ENCODE measurements around the gene TBKBP1.

DNA sequence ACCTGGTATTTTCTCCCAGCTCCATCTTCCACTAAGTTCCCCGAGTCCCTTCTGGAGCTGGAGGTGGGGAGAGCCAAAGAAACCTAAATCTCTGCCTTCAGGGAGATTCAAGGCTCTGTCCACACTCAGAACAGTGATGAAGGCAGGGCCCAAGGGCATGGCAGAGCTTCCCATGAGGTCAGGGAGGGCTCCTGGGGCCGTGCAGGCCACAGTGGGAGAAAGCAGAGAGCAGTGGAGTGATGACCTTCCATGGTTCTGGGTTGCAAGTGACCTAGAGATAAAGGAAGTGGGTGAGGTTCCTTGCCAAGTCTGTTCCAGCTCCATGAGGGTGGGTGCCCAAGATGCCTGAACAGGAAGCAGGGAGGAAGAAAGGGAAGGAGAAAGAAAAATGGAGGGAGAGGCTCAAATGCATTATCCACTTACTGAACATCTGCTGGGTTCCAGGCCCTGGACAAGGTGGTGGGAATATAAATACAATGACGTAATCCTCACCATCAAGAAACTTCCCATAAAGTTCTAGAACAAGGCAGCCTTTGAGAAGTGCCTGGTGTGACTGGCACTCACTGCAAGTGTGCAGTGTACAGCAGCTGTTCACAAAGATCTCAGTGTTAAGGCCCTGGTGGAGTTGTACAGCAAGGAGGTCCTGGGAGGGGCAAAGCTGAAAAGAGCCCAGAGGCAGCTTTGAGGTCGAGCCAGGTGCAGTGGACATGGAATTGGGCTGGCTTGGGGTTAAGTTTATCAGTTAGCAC is 13.3 kb downstream of the TBKBP1 start:
- TF ChIP-seq, protein P1, sequence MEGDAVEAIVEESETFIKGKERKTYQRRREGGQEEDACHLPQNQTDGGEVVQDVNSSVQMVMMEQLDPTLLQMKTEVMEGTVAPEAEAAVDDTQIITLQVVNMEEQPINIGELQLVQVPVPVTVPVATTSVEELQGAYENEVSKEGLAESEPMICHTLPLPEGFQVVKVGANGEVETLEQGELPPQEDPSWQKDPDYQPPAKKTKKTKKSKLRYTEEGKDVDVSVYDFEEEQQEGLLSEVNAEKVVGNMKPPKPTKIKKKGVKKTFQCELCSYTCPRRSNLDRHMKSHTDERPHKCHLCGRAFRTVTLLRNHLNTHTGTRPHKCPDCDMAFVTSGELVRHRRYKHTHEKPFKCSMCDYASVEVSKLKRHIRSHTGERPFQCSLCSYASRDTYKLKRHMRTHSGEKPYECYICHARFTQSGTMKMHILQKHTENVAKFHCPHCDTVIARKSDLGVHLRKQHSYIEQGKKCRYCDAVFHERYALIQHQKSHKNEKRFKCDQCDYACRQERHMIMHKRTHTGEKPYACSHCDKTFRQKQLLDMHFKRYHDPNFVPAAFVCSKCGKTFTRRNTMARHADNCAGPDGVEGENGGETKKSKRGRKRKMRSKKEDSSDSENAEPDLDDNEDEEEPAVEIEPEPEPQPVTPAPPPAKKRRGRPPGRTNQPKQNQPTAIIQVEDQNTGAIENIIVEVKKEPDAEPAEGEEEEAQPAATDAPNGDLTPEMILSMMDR (IDR thresholded peaks at IDR 0.05; ENCODE audit: low read depth, low read length, missing input control) = no peak
- no peak for TF ChIP-seq GABPA (IDR thresholded peaks at IDR 0.05 in 1 of 2, conservative IDR thresholded peaks at IDR 0.05 in 1 of 2)
- no peak for TF ChIP-seq YY1 (IDR thresholded peaks at IDR 0.05)
- no peak for TF ChIP-seq TAF1 (conservative IDR thresholded peaks at IDR 0.05)
- no peak for TF ChIP-seq SP1 (IDR thresholded peaks at IDR 0.05)
- TF ChIP-seq JUND (IDR thresholded peaks at IDR 0.05) = no peak
- TF ChIP-seq, protein P2, sequence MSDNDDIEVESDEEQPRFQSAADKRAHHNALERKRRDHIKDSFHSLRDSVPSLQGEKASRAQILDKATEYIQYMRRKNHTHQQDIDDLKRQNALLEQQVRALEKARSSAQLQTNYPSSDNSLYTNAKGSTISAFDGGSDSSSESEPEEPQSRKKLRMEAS (IDR thresholded peaks at IDR 0.05) = no peak
- TF ChIP-seq RXRA (IDR thresholded peaks at IDR 0.05) = no peak
- TF ChIP-seq RAD21 (IDR thresholded peaks at IDR 0.05) = no peak
- TF ChIP-seq, protein P3, sequence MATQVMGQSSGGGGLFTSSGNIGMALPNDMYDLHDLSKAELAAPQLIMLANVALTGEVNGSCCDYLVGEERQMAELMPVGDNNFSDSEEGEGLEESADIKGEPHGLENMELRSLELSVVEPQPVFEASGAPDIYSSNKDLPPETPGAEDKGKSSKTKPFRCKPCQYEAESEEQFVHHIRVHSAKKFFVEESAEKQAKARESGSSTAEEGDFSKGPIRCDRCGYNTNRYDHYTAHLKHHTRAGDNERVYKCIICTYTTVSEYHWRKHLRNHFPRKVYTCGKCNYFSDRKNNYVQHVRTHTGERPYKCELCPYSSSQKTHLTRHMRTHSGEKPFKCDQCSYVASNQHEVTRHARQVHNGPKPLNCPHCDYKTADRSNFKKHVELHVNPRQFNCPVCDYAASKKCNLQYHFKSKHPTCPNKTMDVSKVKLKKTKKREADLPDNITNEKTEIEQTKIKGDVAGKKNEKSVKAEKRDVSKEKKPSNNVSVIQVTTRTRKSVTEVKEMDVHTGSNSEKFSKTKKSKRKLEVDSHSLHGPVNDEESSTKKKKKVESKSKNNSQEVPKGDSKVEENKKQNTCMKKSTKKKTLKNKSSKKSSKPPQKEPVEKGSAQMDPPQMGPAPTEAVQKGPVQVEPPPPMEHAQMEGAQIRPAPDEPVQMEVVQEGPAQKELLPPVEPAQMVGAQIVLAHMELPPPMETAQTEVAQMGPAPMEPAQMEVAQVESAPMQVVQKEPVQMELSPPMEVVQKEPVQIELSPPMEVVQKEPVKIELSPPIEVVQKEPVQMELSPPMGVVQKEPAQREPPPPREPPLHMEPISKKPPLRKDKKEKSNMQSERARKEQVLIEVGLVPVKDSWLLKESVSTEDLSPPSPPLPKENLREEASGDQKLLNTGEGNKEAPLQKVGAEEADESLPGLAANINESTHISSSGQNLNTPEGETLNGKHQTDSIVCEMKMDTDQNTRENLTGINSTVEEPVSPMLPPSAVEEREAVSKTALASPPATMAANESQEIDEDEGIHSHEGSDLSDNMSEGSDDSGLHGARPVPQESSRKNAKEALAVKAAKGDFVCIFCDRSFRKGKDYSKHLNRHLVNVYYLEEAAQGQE (IDR thresholded peaks at IDR 0.05) = no peak
- TF ChIP-seq FOXA1 (IDR thresholded peaks at IDR 0.05) = no peak
- TF ChIP-seq, protein P4, sequence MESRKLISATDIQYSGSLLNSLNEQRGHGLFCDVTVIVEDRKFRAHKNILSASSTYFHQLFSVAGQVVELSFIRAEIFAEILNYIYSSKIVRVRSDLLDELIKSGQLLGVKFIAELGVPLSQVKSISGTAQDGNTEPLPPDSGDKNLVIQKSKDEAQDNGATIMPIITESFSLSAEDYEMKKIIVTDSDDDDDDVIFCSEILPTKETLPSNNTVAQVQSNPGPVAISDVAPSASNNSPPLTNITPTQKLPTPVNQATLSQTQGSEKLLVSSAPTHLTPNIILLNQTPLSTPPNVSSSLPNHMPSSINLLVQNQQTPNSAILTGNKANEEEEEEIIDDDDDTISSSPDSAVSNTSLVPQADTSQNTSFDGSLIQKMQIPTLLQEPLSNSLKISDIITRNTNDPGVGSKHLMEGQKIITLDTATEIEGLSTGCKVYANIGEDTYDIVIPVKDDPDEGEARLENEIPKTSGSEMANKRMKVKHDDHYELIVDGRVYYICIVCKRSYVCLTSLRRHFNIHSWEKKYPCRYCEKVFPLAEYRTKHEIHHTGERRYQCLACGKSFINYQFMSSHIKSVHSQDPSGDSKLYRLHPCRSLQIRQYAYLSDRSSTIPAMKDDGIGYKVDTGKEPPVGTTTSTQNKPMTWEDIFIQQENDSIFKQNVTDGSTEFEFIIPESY (IDR thresholded peaks at IDR 0.05) = no peak
- TF ChIP-seq NR2F2 (IDR thresholded peaks at IDR 0.05) = no peak
